CD4-positive, CD25-positive, alpha-beta regulatory T cell (primary cell): ENCODE measurements around the gene GIPC2. TPM values are rescaled to one million over a fixed set of nuclear protein-coding genes. Genes with fewer than 3 reads are reported as not detected.
"Not testable (repeated sequence)": the region's sequence is repeated elsewhere in the genome, so short reads cannot be mapped to it uniquely, and the experiment has no call there.

Experiments used
- ATAC-seq, 2 donors: fragments of 150-1000 bp; cut with Tn5 transposase; one replicate each; pipeline ENCODE4 v1.10.0; 2021; ENCODE audit warnings: low read depth in 2 of 2, moderate number of reproducible peaks in 2 of 2, moderate library complexity in 1 of 2
- DNase-seq, 3 donors: peaks; one replicate each; pipeline versions ENCODE4 v3.0.0 to v3.0.0-alpha.2; 2012 to 2022; ENCODE audit warnings: mixed read lengths in 1 of 3
- H3K27ac ChIP-seq: one replicate; pipeline ENCODE4 v1.7.0; 2013; ENCODE audit warnings: mild to moderate bottlenecking, low read length; ENCODE audit not compliant: insufficient read depth, poor library complexity, severe bottlenecking
- H3K27me3 ChIP-seq: one replicate; pipeline ENCODE4 v1.7.0; 2013; ENCODE audit warnings: low read length; ENCODE audit not compliant: control insufficient read depth, insufficient read depth
- H3K36me3 ChIP-seq: one replicate; pipeline ENCODE4 v1.7.0; 2013; ENCODE audit warnings: mild to moderate bottlenecking, low read length, moderate library complexity; ENCODE audit not compliant: control insufficient read depth, insufficient read depth
- H3K4me1 ChIP-seq: 2 replicates; pipeline ENCODE4 v1.7.0; 2013; ENCODE audit warnings: mild to moderate bottlenecking, low read length; ENCODE audit not compliant: insufficient read depth, control insufficient read depth, poor library complexity, severe bottlenecking
- H3K4me3 ChIP-seq: one replicate; pipeline ENCODE4 v1.7.0; 2013; ENCODE audit warnings: low read depth, mild to moderate bottlenecking, low read length, moderate library complexity
- H3K9me3 ChIP-seq, 2 experiments: 1 replicate in 1 of 2; 2 replicates in 1 of 2; pipeline ENCODE4 v1.7.0; 2013; ENCODE audit warnings: low read length in 2 of 2, mild to moderate bottlenecking in 1 of 2, moderate library complexity in 1 of 2; ENCODE audit not compliant: control insufficient read depth in 2 of 2
- H3K27ac Mint-ChIP-seq, 3 donors: one replicate each; pipeline ENCODE4 v1.8.0; 2020 to 2022; ENCODE audit warnings: mild to moderate bottlenecking in 3 of 3, mixed read lengths in 3 of 3, moderate library complexity in 2 of 3
- H3K27me3 Mint-ChIP-seq: one replicate; pipeline ENCODE4 v1.8.0; 2022; ENCODE audit warnings: mild to moderate bottlenecking, mixed read lengths
- H3K36me3 Mint-ChIP-seq: one replicate; pipeline ENCODE4 v1.8.0; 2020; ENCODE audit warnings: mixed read lengths
- H3K4me1 Mint-ChIP-seq, 4 donors: one replicate each; pipeline ENCODE4 v1.8.0; 2020 to 2022; ENCODE audit warnings: mixed read lengths in 4 of 4, mild to moderate bottlenecking in 1 of 4
- H3K4me3 Mint-ChIP-seq, 4 donors: one replicate each; pipeline ENCODE4 v1.8.0; 2020 to 2022; ENCODE audit warnings: mild to moderate bottlenecking in 4 of 4, mixed read lengths in 4 of 4, moderate library complexity in 3 of 4
- H3K9me3 Mint-ChIP-seq, 7 donors: one replicate each; pipeline ENCODE4 v1.8.0; 2020 to 2022; ENCODE audit warnings: mixed read lengths in 7 of 7, mild to moderate bottlenecking in 3 of 7, moderate library complexity in 2 of 7
- polyA plus RNA-seq, 4 donors: library from polyadenylated mRNA; unstranded; fragments of 300-500 nt; fragmentation: Illumina TruSeq; gene quantifications; one replicate each; pipeline ENCODE4 v1.2.3, GENCODE V29; 2021
- total RNA-seq: library from RNA; stranded (reverse); gene quantifications from one replicate; pipeline ENCODE4 v1.2.3, GENCODE V29; 2022

GIPC2 gene
- total and polyA plus RNA-seq, 5 donors from 2014 or later, result 0.22 to 0.39 TPM; not detected in 3

DNA sequence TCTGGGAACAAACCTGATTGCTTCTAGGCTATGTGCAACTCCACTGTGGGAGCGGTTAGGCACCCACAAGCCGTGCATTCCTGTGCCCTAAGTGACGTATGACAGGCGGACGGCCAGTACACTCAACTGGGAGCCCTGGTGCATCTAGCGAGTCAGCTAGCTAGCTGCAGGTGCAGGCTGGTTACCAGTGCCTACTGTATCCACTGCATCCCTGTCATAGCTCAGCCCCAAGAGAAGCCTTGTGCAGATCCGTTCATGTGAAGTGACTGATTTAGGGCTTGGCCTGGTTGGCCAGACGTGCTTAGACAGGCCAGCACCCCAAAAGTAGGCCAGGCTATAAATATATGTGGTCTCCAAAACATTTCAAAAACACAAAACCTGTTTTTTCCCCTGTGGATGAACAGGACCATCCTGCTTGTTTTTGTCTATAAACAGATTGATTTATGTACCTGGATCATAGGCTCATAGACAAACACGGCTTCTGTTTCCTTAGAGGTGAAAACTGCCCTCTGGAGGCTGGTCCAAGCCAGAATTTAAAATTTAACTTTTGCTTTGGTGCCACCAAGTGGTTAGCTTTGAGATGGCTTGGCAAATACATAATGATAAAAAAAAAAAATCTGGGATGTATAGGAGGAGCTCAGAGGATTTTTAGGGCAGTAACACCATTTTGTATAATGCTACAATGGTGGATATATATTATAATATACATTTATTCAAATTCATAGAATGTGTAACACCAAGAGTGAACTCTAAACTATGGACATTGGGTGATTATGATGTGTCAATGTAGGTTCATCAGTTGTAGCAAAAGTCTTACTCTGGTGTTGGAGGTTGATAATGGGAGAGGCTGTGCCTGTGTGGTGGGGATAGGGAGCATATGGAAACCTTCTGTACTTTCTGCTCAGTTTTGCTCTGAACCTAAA lies 68.5 kb downstream of the GIPC2 start:
- ATAC-seq, result peak; percentile 76 to 81
- H3K4me3 Mint-ChIP-seq, result no peak overlapping the region
- H3K36me3 Mint-ChIP-seq, result no peaks in the 10 kb centered on the region
- peak; percentile 20 to 76 (median 66) for DNase-seq
- Histone ChIP-seq H3K27me3 (peaks cover 4% of the 10 kb centered on the region), H3K36me3 (no peaks in the 10 kb centered on the region), H3K9me3 (no peaks in the 10 kb centered on the region), H3K4me3 (no peak overlapping the region), H3K4me1 (no peaks in the 10 kb centered on the region), H3K27ac (no peak overlapping the region)
- peaks cover 0 to 2% (median 0%) of the 10 kb centered on the region in 7 donors for H3K9me3 Mint-ChIP-seq
- H3K4me1 Mint-ChIP-seq, result no peaks in the 10 kb centered on the region
- H3K27me3 Mint-ChIP-seq, result peaks cover 19% of the 10 kb centered on the region
- no peak overlapping the region for H3K27ac Mint-ChIP-seq

DNA sequence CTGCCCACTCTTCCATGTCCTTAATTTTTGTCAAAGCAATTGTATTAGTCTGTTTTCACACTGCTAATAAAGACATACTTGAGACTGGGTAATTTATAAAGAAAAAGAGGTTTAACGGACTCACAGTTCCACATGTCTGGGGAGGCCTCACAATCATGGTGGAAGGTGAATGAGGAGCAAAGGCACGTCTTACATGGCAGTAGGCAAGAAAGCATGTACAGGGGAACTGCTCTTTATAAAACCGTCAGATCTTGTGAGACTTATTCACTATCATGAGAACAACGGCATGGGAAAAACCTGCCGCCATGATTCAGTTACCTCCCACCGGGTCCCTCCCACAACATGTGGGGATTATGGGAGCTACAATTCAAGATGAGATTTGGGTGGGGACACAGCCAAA lies 74.7 kb downstream of the GIPC2 start:
- not testable (repeated sequence) for H3K9me3 Mint-ChIP-seq, H3K4me3 Mint-ChIP-seq, H3K36me3 Mint-ChIP-seq, DNase-seq, H3K27ac Mint-ChIP-seq, H3K4me1 ChIP-seq, H3K9me3 ChIP-seq, H3K27me3 ChIP-seq, H3K27ac ChIP-seq, H3K4me1 Mint-ChIP-seq, H3K36me3 ChIP-seq, H3K4me3 ChIP-seq, ATAC-seq
- peaks cover 20% of the 10 kb centered on the region for H3K27me3 Mint-ChIP-seq

DNA sequence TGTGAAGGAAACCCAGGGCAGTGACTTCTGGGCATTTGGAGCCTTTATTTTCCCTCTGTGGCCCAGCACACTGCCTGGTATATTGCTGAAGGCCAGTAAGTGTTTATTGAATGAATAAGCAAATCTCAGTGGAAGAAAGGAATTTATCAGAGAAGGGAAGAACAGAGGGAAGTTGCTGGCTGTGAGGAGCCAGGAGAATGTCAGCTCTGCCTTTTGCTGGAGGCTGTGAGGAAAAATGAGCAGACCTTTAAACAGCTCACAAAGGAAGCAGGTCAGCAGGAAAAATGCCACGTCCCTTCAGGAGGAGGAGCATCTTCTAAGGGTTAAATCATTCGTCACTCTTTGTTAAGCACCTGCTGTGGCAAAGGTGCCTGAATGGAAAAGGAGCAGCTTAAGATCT lies 75.9 kb downstream of the GIPC2 start:
- no peak for ATAC-seq
- H3K27ac Mint-ChIP-seq, result no peak overlapping the region
- peaks cover 0 to 1% (median 0%) of the 10 kb centered on the region in 7 donors for H3K9me3 Mint-ChIP-seq
- no peak overlapping the region for H3K27ac ChIP-seq
- no peaks in the 10 kb centered on the region for H3K36me3 Mint-ChIP-seq
- no peak for DNase-seq
- H3K4me3 ChIP-seq, result no peak overlapping the region
- no peaks in the 10 kb centered on the region for H3K36me3 ChIP-seq
- peaks cover 15% of the 10 kb centered on the region for H3K27me3 Mint-ChIP-seq
- H3K27me3 ChIP-seq, result peaks cover 7% of the 10 kb centered on the region
- H3K9me3 ChIP-seq, result no peaks in the 10 kb centered on the region
- H3K4me1 Mint-ChIP-seq, result no peaks in the 10 kb centered on the region
- no peaks in the 10 kb centered on the region for H3K4me1 ChIP-seq
- H3K4me3 Mint-ChIP-seq, result no peak overlapping the region

DNA sequence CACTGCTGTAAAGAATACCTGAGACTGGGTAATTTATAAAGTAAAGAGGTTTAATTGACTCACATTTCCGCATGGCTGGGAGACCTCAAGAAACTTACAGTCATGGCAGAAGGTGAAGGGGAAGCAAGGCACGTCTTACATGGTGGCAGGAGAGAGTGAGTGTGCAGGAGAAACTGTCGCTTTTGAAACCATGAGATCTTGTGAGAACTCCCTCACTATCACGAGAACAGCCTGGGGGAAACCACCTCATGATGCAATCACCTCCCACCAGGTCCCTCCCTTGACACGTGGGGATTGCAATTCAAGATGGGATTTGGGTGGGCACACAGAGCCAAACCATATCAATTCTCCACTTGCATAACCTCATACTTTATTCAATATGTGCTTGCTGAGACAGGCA lies 76.6 kb downstream of the GIPC2 start:
- H3K9me3 ChIP-seq, result no peaks in the 10 kb centered on the region
- no peaks in the 10 kb centered on the region for H3K36me3 Mint-ChIP-seq
- H3K4me1 ChIP-seq, result no peaks in the 10 kb centered on the region
- H3K4me3 Mint-ChIP-seq, result no peak overlapping the region
- peaks cover 7% of the 10 kb centered on the region for H3K27me3 ChIP-seq
- H3K4me3 ChIP-seq, result no peak overlapping the region
- H3K4me1 Mint-ChIP-seq, result no peaks in the 10 kb centered on the region
- peaks cover 0 to 1% (median 0%) of the 10 kb centered on the region in 7 donors for H3K9me3 Mint-ChIP-seq
- ATAC-seq (no peak), DNase-seq (no peak)
- H3K36me3 ChIP-seq, result no peaks in the 10 kb centered on the region
- peaks cover 19% of the 10 kb centered on the region for H3K27me3 Mint-ChIP-seq
- no peak overlapping the region for H3K27ac Mint-ChIP-seq
- H3K27ac ChIP-seq, result no peak overlapping the region

DNA sequence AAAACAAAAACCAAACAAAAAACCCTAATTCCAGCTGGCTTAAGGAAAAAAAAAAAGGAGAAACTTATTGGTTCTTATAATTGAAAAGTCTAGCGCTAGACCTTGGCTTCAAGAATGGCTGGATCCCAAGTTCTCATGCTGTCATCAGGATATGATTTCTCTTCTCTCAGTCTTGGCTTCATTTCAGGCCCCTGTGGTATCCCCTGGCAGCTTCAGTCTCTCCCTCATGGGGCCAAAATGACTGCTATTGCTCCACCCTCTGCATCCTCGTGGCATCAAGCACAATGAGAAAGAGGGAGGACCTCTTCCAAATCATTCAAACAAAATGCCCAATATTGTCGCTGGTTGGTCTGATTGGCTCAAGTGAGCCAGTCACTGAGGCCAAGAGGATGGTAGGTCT lies 80.7 kb downstream of the GIPC2 start:
- no peak for DNase-seq
- Mint-ChIP-seq H3K27me3 (peaks cover 25% of the 10 kb centered on the region), H3K36me3 (no peaks in the 10 kb centered on the region)

DNA sequence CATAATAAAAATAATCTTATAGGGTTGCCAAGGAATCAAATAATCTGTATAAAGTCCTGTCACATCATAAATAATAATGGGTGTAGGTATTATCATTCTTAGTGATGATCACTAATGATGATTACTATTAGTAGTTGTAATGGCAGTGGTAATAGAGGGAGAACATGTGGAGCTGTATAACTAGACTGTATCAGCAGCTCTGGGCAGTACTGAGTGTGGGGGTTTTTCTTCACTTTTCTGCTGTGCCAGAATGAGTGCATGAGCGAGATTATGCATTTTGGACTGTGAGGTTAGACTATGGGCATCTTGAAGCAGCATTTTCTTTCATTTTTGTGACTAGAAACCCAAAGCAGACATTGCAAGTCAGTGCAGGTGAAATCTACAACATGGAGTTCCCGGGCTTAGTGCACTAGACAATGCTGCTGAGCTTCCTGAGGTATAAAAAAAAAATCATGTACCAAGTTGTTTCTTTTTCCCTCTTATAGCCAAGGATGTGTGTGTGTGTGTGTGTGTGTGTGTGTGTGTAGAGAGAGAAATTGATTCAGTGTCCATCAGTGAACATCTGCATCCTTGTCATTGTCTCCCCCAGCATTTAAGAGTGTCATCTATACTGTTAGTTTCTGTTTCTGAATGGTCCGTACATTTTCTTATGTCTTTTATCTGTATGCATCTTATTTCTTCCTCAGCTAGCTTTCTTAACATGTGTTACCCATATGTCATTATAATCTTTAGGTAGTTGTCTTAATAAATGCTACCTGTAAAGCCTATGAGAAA lies 86.6 kb downstream of the GIPC2 start:
- ATAC-seq, result no peak
- Histone ChIP-seq H3K27ac (no peak overlapping the region), H3K36me3 (no peaks in the 10 kb centered on the region), H3K27me3 (peaks cover 4% of the 10 kb centered on the region), H3K9me3 (no peaks in the 10 kb centered on the region), H3K4me1 (no peaks in the 10 kb centered on the region), H3K4me3 (no peak overlapping the region)
- H3K4me3 Mint-ChIP-seq, result no peak overlapping the region
- no peak for DNase-seq
- no peaks in the 10 kb centered on the region for H3K9me3 Mint-ChIP-seq
- no peaks in the 10 kb centered on the region for H3K4me1 Mint-ChIP-seq
- H3K27ac Mint-ChIP-seq, result no peak overlapping the region
- H3K36me3 Mint-ChIP-seq, result no peaks in the 10 kb centered on the region
- peaks cover 18% of the 10 kb centered on the region for H3K27me3 Mint-ChIP-seq

More for the DNA sequence above, 80.7 kb downstream of the GIPC2 start:
- Mint-ChIP-seq H3K9me3 (no peaks in the 10 kb centered on the region), H3K4me3 (no peak overlapping the region), H3K4me1 (no peaks in the 10 kb centered on the region), H3K27ac (peak overlapping the region in 1 of 3 donors; percentile 2)
- no peaks in the 10 kb centered on the region for H3K9me3 ChIP-seq
- H3K4me3 ChIP-seq, result no peak overlapping the region
- H3K36me3 ChIP-seq, result no peaks in the 10 kb centered on the region
- H3K27ac ChIP-seq, result no peak overlapping the region
- H3K4me1 ChIP-seq, result no peaks in the 10 kb centered on the region
- peaks cover 3% of the 10 kb centered on the region for H3K27me3 ChIP-seq
- ATAC-seq, result no peak

DNA sequence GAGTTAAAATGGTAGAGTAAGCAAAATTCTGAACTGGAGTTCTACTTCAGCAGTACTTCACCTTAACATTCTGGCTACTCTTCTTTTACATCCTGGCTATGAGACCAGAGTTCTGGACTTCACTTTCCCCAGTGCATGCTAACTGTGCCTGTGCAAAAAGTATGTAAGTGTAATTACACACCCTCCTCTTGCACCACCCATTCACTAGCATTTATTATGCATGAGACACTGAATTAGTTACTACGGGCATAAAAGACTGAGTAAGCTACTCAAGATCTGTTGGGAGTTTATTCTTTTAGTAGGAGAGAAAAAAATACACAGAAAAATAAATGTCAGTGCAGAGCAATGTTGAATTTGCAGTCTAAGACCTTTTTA lies 87.2 kb downstream of the GIPC2 start:
- DNase-seq (no peak), ATAC-seq (no peak)
- H3K27ac ChIP-seq, result no peak overlapping the region
- H3K4me3 ChIP-seq, result no peak overlapping the region
- Mint-ChIP-seq H3K27ac (no peak overlapping the region), H3K4me3 (no peak overlapping the region), H3K27me3 (peaks cover 14% of the 10 kb centered on the region), H3K36me3 (no peaks in the 10 kb centered on the region), H3K4me1 (no peaks in the 10 kb centered on the region), H3K9me3 (no peaks in the 10 kb centered on the region)
- H3K27me3 ChIP-seq, result peaks cover 4% of the 10 kb centered on the region
- H3K9me3 ChIP-seq, result no peaks in the 10 kb centered on the region
- H3K4me1 ChIP-seq, result no peaks in the 10 kb centered on the region
- no peaks in the 10 kb centered on the region for H3K36me3 ChIP-seq
